ENCODE measurements around the gene GRIN3A.

GRIN3A gene

GRCh38 chr9:101571114-101571513, 167.3 kb downstream of the GRIN3A start:
- CTCF ChIA-PET, result interaction anchor here (1.0 kb wide), 1 partner anchor 8 kb away, joined by 5 read pairs; no protein-coding TSS in a partner anchor

DNA sequence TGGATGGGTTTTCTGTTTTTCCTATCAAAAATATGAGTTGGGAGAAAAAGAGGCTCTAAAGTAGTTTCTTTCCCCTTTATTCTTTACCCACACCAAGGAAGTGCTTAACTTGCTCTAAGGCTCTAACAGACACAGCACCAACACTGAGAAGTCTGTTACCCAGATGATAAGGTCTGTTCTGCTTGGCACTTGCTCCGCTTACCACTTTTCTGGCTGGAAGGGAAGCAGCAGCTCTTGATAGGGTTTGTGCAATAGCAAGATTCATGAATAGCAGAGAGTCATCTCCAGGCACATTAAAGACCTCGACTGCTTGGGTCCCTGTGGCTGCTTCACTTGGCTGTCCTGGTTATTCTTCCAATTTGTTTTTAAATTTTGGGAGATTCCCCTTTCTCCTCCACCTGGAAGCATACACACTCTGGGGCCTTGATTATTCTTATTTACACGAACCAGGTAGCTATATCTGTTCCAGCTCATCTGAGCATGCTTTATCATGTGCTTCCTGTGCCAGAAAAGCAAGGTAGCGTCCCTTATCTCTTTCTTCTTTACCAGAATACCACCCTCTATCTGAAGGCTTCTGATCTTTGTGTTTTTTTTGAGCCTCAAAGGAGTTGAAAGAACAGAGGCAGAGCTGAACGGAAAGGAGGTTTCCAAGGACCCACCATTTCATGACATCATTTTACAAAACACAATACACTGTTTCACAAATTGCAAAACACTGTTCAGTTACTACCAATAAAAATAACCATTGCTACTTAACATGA, 168.5 kb downstream of the GRIN3A start:
- POLR2A ChIA-PET, result no interaction called here
- no peak for DNase-seq (ENCODE audit: extremely low spot score)
- TF ChIP-seq CTCF (IDR thresholded peaks at IDR 0.05; ENCODE audit: control extremely low read depth, extremely low read depth, low read depth, missing control alignments), result no peak
- CTCF ChIA-PET, result no interaction called here

More at GRCh38 chr9:101571114-101571513, 167.3 kb downstream of the GRIN3A start:
- POLR2A ChIA-PET, result no interaction called here
- no peak for DNase-seq (ENCODE audit: extremely low spot score)
- TF ChIP-seq CTCF (IDR thresholded peaks at IDR 0.05; ENCODE audit: control extremely low read depth, extremely low read depth, low read depth, missing control alignments), result no peak

- ChIA-PET POLR2A (no interaction called here), CTCF (interaction anchor here (1.0 to 1.9 kb wide), 6 partner anchors 14 to 109 kb away, joined by 3 to 6 read pairs (median 4); no protein-coding TSS in a partner anchor)
- TF ChIP-seq CTCF (IDR thresholded peaks at IDR 0.05; ENCODE audit: control extremely low read depth, extremely low read depth, low read depth, missing control alignments), result no peak
- no peak for DNase-seq (ENCODE audit: extremely low spot score)
Measured at GRCh38 chr9:101567725-101568350, 170.6 kb downstream of the GRIN3A start.

GRCh38 chr9:101566904-101567724, 171.3 kb downstream of the GRIN3A start:
- ChIA-PET CTCF (interaction anchor here (1.0 to 1.9 kb wide), 6 partner anchors 14 to 108 kb away, joined by 3 to 6 read pairs (median 4); no protein-coding TSS in a partner anchor), POLR2A (no interaction called here)

DNA sequence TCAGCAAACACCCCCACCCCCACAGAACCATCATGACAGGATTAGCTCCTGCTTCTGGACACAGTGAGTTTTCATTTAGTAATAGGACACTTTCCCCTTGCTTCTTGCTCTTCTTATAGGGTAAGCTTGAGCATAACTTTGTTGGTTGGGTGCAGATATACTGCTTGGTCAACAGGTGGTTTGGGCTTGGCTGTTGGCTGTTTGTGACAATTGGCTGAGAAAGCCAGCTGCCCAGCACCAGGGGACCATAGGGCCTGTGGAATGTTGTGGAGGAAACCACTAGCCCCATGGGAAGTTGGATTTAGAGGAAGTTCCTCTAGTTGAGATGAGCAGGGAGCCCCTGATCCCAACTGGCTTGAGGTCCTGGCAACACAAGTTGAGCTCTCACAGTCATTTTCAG, 174.2 kb downstream of the GRIN3A start:
- POLR2A ChIA-PET, result no interaction called here
- CTCF ChIA-PET, result interaction anchor here (1.3 kb wide), 2 partner anchors 13 to 26 kb away, joined by 3 read pairs; no protein-coding TSS in a partner anchor

More at GRCh38 chr9:101566904-101567724, 171.3 kb downstream of the GRIN3A start:
- peak; percentile 12 for DNase-seq (ENCODE audit: extremely low spot score)
- peak; percentile 50 for TF ChIP-seq CTCF (IDR thresholded peaks at IDR 0.05; ENCODE audit: control extremely low read depth, extremely low read depth, low read depth, missing control alignments)

More for the DNA sequence above, 174.2 kb downstream of the GRIN3A start:
- no peak for TF ChIP-seq CTCF (IDR thresholded peaks at IDR 0.05; ENCODE audit: control extremely low read depth, extremely low read depth, low read depth, missing control alignments)
- no peak for DNase-seq (ENCODE audit: extremely low spot score)

All from GM10248 (cell line).